ENCODE measurements around the gene SHC1.

The SHC1 gene

GRCh38 chr1:154956544-154956941, 14.0 kb downstream of the SHC1 start:
- no peak for DNase-seq (ENCODE audit: low spot score)

DNA sequence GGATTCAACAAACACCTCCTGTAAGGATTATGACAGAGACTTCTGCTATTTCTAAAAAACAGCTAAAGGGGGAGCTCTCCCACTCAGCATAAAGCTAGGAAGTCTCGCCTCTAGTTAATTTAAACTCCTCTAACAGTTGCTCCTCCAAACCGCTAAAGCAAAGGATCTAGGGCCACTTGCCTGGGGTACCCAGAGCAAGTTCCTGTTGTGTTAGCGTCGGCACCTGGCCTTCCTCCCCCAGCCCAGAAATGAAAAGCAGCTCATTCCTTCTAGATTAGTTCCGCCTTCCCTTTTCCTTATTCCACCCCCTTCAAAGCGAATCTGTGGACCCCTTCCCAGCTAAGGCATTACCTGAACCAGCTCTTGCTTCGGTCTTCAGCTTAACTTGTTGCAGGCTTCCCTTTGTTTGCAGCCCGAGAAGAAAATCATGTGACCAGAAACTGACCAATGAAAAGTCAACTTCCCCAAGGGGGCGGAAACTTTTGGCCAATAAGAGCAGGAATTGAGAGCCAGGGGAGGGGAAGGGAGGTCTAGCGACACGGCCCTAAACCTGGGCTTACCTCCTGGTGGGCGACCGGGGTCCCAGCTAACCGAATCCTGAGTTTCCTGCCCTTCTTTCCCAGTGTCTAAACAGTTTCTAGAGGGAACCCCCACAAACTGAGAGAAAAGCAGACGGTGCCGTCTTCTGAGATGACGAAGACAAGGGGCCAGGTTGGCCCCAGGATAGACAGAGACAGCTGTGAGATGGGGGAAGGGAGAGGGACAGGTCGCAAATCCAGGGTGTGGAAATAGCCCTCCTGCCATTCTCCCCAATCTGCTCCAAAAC, 14.6 kb downstream of the SHC1 start, which contains the start of gene PBXIP1:
TSS of gene PBXIP1 (minus strand) at position 382 of the 826 bp plus-strand sequence. CDS start 2,378 bp downstream, outside the sequence.
- peak; percentile 90 for DNase-seq (ENCODE audit: low spot score)

DNA sequence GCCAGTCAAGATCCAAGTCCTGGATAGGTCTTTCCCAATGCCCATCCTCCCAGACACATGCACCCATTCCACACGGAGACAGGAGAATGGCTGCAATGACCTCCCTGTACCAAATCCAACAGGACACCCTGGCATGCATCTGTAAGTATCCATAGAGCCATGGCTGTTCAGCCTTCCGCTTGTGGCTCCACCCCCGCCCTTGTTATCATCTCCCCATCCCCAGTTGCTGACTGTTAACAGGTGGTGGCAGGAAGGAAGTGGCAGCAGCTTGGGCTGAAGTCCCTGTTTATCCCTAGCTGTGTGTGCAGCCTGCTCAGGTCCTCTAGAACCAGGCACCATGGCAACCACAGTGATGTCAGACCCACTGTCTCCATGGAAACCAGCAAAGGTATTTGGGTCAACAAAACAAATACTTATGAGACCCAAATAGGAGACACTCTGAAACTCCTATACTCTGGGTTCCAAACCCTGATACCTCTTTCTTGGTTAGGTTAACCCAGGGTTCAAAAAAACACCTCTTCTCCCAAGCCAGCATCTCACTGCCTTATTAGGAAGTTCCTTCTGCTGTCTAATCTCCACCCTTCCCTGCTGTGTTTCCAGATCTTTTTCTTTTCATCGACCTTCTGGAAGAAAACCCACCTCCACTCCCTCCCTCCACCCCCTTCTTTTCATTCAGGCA, 15.4 kb downstream of the SHC1 start:
- DNase-seq (ENCODE audit: low spot score), result peak; percentile 86

DNA sequence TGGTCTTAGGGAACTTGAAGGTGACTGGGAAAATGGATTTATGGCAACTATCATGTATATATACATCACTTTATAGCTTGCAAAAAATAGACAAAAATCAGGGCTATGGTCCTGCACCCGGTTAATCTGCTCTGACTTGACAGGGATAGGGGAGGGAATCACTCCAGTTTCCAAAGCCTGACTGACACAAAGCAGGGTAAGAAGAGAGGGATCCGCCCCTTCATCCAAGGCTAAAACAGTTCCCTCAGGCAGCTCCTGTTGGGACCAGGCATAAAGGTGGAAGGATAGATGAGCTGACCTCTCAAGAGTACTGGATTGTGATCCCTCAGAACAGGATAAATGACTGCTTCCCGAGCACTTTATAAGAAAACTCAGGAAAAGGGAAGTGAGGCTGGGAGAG, 16.0 kb downstream of the SHC1 start:
- no peak for DNase-seq (ENCODE audit: low spot score)

DNA sequence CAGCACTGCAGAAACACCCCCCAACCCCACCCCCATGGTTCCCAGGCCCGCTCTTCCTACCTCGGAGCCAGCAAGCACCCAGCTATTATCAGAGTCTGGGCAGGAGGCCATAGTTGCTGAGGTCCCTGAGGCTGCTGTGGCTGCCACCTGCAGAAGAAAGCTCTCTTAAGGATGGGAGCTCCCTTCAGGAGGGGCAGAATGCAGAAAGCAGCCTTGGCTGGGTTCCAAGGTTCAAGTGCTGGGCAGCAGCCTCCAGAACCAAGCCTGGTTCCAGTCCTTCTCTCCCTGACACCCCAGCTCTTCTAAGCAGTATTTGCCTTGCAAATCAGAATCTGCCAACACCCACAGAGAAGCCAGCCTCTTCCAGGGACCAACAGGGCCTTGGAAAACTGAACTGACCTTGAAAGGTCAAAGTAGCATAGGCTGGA, 16.9 kb downstream of the SHC1 start:
- DNase-seq (ENCODE audit: low spot score), result no peak

- no peak for DNase-seq (ENCODE audit: low spot score)
These were observed 17.9 kb downstream of the SHC1 start for GRCh38 chr1:154952664-154953063.

GRCh38 chr1:154951901-154952657, 18.5 kb downstream of the SHC1 start:
- no peak for DNase-seq (ENCODE audit: low spot score)

- no peak for DNase-seq (ENCODE audit: low spot score)
These were observed 22.5 kb downstream of the SHC1 start for GRCh38 chr1:154948079-154948478.

DNA sequence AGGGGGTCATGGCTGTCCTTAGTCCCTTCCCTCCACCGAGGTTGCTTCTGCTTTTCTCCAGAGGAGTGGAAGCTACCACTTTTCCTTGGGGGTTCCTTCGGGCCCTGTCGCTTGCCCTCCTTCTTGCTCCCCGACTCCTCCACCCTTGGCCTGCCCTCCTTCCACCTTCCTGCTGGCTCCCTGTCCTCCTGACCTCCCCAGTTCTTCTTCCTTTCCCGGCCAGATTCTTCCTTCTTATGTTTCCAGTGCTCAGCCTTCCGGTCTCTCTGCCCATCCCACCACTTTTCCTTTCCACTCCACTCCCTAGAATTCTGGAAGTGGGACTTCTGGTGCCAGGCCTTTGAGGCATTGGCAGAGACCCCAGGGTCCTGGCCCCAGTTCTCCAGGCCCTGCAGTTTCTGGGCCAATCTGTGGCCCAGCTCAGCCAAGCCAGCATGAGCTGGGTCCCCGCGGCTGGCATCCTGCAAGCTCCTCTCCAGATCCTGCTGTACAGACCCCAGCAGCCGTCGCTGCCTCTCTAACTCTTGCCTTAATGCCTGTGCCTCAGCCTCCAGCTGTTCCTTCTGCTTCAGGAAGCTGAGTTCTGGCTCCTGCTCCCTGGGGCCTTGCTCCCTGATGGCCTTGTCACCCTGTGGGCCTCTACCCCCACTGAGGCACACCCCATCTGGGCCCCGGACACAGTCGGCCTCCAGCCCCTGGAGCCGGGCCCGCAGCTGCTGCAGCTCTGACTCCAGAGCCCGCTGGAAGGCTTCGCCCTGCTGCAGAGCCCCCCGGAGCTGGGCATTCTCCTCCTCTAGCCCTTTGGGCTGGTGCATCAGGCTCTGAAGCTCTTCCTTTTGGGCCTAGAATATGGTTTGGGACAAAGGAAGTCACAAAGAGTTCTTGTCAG, 24.3 kb downstream of the SHC1 start:
- DNase-seq (ENCODE audit: low spot score), result no peak

DNA sequence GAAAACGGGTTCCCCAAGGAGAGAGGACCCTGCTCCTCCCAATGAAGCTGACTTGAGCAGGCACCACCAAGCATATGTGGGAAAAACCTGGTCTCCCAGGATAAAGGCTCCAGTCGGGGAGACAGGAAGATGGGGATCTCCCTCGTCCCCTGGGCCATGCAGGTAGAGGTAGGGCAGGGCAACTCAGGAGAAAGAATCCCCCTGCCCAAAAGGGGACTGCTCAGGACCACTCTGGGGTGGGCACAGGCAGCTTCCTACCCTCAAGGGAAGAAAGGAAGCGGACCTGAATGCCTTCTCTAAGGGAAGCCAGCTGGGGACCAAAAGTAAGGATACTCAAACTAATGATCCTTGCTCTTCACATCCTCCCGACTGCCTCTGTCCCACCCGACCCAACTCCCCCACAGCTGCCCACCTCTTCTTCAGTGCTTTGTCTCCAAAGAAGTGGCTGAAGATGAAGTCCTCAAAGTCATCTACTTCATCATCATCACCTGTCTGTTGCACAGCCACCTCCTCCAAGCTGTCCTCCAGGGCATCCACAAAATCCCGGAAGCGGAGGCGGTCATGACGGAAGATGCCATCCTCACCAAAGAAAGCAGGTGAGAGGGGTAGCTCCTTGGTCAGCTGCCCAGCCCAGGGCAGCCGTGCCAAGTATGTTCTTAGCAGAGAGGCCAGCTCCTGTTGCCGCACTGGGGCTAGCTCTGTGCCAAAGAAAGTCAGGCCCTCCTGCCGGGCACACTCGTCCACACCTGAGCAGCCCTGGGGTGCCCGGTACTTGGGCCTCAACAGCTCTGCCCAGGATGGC, 25.2 kb downstream of the SHC1 start:
- DNase-seq (ENCODE audit: low spot score), result no peak

DNA sequence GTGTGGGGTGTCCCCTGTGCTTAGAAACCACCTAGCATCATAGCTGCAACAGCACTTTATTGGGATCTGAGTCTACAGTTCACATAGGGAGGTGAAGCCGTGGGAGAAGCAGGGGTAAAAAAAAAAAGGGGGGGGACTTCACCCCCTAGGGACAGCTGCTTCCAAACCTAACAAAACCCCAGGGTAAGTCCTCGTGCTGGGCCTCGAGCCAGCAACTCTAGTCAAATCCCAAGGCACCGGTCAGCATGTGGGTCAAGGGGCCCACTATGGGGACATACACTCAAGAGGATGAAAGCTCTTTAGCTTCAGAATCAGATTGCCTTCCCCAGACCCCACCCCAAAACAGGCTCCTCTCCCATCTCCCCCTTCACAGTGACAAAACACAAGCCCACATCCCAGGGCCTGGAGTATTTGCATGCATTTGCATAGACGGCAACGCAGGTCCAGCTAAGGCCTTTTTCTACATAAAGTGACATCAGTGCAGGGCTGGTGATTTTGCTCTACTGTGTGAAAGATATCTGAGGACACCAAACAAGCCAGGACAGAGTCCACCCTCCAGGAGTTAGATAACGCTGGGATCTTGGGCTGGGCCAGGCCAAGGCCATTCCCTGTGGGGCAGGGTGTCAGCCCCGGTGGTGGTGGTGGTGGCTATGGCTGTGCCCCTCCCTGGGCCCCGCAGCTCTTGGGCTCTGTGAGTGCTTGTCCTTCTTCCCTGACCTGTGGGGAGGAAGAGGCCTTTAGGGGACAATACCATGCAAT, 26.0 kb downstream of the SHC1 start:
- no peak for DNase-seq (ENCODE audit: low spot score)

DNA sequence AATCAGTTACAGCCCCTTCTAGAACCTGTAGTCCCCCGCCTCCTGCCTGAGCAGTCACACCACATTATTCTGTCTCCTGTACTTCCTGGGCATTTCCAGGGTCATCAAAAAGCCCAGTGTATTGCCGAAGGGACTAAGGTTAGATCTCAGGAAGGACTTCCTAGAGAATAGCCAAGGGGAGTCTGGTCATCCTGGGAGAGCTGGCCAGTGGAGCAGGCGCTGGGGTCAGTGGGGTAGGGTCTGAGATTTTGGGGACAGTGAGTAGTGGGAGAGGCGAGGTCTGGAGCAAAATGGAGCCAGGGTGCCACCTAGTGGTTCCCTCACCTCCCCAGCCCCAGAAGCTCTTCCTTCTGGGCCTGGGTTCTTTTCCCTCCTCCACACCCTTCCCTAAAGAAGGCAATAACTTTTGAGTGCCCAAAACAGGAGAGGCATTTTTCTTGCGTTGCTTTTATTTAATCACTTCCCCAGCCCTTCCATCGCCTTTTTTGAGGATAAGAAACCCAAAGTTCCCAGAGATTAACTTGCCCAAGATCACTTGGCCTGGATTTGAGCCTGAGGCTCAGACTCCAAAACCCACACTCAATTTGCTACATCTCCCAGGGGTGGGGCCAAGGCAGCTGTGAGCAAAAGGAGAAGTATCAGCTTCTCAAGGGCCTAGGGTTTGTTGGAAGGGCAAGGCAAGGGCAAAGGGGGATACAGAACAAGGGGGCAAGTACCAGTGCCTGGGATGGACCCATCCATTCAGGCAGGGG, 26.7 kb downstream of the SHC1 start:
- DNase-seq (ENCODE audit: low spot score), result peak; percentile 20

GRCh38 chr1:154941333-154942013, 29.1 kb downstream of the SHC1 start:
- DNase-seq (ENCODE audit: low spot score), result no peak

DNA sequence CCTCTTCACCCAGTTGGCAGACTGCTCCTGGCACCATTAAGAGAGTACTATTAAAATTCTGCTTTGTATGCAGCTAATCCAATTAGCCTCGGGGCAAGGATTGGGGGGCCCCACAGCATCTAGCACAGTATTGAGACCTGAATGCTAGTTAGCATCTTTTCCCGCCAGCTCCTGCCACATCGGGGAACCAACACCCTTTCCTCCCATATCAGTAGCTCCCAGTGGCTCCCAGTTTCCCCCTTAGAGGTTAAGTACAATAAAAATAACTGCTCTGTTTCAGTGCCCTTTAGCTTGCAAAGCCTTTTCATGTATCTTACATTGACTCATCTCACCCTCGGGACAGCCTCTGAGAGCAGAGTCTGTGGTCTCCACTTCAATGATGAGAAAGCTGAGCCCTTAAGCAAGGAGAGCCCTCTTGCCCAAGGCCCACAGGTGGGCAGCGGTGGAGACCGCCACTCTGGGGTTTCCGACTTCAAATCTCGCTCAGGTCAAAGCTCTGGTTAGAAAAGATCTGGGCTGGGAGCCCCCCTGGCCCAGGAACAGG, 29.8 kb downstream of the SHC1 start:
- DNase-seq (ENCODE audit: low spot score), result no peak

DNA sequence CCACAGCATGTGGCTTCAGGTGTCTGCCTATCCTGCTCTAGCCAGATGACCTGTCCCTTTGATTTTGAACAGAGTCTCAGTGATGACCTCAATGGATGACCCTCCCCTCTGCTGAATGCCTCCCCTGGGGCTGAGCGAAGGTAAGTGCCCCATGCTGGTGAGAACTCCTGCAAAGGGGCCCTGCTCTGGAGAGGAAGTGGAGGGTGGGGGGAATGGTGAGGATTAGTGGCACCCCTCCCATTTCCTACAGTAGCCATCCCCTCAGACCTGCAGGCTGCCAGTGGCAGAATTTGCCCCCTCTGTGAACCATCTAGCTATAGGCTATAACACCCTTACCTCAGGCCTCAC, 30.4 kb downstream of the SHC1 start:
- no peak for DNase-seq (ENCODE audit: low spot score)

GRCh38 chr1:154938604-154939399, 31.7 kb downstream of the SHC1 start:
- DNase-seq (ENCODE audit: low spot score), result no peak

GRCh38 chr1:154937988-154938386, 32.6 kb downstream of the SHC1 start:
- no peak for DNase-seq (ENCODE audit: low spot score)

Data from kidney tubule cell (primary cell).